Measurements from ENCODE around the gene GPBAR1. TPM values are rescaled to one million over a fixed set of nuclear protein-coding genes. Genes with fewer than 3 reads are reported as not detected.

Gene GPBAR1, protein sequence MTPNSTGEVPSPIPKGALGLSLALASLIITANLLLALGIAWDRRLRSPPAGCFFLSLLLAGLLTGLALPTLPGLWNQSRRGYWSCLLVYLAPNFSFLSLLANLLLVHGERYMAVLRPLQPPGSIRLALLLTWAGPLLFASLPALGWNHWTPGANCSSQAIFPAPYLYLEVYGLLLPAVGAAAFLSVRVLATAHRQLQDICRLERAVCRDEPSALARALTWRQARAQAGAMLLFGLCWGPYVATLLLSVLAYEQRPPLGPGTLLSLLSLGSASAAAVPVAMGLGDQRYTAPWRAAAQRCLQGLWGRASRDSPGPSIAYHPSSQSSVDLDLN
- total RNA-seq, result 1.3 TPM

DNA sequence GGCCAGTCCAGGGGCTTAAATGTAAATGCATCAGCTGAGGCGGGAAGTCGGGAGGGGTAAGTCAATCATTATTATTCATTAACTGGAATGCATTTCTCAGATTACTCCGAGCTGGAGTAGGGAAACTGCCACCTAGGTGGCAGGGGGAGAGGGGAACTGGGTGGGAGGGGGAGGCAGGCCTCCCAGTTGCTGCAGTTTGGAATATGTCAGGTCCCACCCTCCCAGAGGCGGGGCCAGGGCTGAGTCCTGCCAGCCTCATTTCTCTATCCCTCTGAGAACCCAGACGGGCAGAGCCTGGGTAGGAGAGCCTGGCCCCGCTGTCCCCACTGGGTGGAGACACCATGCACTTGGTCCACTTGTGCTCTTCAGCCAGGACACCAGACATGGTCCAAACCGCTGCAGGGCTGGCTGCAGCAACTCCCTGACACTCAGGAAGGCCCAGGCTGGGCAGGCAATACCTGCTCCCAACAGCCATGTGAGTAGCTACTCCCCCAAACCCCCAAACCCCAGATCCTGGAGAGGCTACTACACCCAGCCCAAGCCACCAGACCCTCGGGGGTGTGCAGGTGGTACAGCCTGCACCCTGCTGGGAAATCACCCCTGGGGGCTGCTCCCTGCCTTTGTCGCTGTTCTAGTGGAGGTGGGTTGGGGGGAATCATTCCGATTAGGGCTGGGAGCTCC lies at the start of gene GPBAR1:
Gene GPBAR1, plus strand, starts transcription at position 274 of the 681 bp plus-strand sequence. CDS start 1,710 bp downstream, outside the sequence.
- DNase-seq (ENCODE audit: low spot score), result no peak

DNA sequence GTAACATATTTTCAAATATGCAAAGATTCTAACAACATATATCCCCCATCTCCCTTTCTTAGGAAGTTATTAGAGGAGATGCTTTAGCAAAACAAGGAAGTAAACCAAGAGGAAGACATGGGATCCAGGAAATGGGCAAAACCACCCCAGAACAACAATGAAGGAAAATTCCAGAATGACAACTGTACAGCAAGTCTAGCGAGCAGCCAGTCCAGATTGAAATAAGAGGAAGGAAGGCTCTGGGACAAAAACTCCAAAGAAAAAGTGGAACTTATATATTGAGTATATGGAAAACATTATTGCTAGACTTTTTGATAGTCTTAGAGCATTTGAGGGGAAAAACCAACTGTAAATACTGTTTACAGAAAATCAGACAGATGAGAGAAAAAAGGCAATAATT lies 46.7 kb upstream of the GPBAR1 start:
- ATAC-seq (no peak), DNase-seq (ENCODE audit: low spot score) (no peak)

More for the DNA sequence above, at the start of gene GPBAR1:
- ATAC-seq, result peak; percentile 41

DNA sequence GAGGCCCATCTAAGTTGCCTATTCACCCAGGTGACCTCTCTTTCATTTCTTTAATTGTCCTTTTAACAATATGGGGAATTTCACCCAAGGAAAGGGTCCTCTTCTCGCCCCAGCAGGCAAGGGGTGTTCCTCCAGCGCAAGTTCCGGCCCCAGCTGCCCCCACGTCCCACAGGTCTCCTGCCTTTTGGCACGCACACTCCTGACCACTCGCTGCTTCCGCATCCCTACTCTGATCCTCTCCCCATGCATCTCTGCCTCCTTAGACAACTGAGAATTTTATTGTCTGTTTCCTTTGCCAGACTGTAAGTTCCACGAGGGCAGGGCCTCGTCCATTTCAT lies 44.5 kb upstream of the GPBAR1 start:
- ATAC-seq (no peak), DNase-seq (ENCODE audit: low spot score) (no peak)

DNA sequence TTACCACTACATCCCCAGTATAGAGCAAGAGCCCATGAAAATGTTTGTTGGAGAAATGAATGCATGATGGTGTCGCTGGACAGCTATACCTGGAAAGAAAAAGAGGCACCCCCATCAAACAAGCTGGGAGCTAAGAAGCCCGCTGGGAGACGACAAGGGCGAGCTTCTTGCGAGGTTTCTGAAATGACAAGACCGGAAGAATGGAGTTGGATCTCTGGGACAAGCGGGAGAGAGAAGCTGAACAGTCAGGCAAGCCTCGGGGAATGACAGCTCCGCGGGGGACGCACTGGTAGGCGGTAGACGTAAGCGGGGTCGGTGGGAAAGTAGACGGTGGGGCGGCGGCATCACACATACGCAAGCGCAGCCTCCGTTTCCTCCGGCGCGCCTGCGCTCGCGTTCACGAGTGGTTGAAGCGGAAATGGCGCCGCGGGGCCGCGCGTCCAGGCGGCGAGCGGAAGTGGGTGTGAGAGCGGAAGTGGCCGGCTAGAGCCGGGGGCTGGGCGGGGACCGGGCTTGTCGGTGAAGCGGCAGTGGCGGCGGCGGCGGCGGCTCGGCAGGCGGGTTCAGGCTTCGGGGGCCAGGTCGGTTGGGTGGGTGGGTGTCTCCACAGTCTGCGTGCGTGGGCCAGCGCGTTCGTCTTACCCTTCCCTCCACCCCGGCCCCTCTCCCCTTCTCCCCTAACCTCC lies 44.0 kb upstream of the GPBAR1 start, which contains the start of gene ARPC2:
Gene ARPC2, plus strand, starts transcription at position 516 of the 686 bp plus-strand sequence. CDS start 282 bp downstream, outside the sequence.
- DNase-seq (ENCODE audit: low spot score) (peak; percentile 95), ATAC-seq (peak; percentile 99)

DNA sequence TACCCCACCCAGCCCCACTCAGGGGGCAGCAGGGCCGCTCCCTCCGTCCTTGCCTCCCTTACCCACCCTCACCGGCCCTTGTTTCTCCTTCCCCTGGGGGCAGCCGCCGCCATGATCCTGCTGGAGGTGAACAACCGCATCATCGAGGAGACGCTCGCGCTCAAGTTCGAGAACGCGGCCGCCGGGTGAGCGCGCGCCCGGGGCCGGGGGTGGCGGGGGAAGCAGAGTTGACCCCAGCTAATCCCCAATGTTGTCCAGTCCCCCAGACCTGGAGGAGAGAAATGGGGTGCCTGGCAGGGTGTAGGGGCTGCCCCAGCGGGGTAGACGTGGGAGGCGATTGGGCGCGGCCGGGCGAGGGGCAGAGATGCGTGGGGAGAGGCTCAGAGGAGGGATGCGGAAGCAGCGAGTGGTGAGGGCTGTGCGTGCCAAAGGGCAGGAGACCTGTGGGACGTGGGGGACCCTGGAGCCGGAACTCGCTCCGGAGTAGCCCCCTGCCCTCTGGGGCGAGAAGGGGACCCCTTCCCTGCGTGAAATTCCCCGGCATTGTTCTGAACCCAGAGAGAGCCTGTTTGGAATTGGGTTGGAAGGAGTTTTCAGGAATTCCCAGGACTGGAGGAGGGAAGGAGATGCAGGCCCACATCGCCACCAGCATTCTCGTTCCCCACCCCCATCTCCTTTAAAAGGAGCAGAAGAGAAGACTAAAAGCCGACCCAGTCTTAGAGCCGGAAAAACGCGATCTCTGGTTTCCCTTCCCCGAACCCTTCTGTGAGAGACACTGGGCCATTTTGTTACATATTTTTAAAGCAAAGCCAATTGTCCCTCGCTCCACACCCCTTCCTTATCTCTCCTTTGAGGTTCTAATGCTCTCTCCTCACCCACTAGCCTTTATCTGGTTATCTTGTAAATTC lies 43.2 kb upstream of the GPBAR1 start:
- ATAC-seq, result peak; percentile 50
- DNase-seq (ENCODE audit: low spot score), result peak; percentile 58

DNA sequence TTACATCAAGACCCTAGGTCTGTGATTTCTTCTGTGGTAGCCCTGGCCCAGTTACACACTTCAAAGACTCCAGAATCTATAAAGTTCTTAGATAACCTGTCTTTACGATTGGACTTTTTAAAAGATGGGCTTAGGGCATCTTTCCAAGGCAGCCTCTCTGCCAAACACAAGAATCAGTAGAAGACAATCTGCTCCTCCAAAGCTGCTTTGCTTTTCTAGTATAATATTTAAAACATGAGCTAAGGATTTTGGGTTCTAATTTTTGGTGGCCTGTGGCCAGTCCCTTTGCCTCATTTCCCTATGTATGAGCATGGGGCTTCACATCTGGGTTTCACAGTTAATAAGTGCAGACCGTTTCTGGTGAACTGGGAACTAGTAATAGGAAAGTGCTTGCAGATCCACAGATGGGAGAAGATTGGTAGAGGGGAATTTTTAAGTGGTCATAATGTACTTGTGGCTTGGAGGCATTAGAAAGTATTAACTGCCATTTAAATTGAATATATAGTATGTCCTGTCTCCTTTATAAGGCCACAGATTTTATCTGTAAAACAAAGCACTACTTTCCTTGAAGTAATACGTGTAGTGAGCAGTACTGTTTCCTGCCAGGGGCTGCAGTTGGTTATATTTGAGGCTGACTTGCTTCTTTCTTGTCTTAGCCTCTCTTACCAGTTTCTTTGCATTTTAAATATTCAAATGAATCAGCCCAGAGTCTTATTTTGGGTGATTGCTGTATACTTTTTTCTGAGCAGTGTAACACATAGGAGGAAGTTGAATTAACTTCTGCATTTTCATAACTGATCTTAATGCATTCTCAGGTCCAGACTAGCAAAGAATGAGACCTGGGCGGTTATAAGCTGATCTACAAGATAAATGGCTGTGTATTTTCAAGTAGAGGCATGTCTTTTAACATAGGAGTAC lies 42.3 kb upstream of the GPBAR1 start:
- no peak for DNase-seq (ENCODE audit: low spot score)
- ATAC-seq, result no peak

DNA sequence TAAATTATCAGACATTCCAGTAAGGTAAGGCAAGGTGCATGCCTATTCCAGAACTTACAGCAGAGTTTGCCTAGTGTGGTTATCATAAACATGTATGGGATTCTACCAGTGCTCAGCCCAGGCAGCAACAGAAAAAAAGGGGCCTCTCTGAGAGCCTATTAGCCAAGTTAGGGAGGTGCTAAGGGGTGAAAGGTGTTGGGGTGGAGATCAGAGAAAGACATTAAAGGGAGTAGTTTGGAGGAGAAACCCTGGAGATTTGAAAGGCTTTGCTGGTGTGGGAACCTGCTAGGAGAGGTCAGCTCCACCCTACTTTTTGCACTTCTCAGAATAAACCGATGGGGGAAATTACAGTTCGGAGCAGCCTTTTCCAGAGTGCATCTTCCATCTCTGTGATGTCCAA lies 40.9 kb upstream of the GPBAR1 start:
- ATAC-seq, result no peak
- no peak for DNase-seq (ENCODE audit: low spot score)

DNA sequence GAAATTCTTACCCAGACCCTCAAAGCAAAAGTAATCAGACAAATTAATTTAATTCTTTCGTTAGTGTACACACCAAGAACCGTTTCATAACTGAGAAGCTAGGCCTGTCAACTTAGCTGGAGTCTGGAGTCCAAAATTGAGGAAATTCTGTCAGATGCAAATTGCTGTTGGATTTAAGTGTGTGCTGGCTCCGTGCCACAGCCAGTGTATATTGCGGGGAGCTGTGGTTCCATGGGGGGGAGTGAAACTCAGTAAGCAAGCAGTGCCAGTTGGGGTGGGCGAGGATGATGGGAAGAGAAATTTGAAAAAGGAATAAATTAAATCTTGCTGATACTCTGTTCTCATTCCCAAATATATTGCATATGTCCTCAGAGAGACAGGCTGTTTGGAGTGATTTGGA lies 39.8 kb upstream of the GPBAR1 start:
- ATAC-seq (no peak), DNase-seq (ENCODE audit: low spot score) (no peak)

DNA sequence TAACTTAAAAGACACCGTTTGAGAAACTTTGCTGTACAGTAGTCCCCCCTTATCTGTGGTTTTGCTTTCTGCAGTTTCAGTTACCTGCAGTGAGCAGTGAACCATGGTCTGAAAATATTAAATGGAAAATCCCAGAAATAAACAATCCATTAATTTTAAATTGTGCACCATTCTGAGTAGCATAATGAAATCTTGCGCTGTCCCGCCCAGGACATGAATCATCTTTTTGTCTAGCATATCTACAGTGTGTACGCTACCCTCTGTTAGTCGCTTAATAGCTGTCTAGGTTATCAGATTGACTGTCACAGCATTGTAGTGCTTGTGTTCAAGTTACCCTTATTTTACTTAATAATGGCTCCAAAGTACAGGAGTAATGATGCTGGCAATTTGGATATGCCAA lies 37.8 kb upstream of the GPBAR1 start:
- ATAC-seq (no peak), DNase-seq (ENCODE audit: low spot score) (no peak)

DNA sequence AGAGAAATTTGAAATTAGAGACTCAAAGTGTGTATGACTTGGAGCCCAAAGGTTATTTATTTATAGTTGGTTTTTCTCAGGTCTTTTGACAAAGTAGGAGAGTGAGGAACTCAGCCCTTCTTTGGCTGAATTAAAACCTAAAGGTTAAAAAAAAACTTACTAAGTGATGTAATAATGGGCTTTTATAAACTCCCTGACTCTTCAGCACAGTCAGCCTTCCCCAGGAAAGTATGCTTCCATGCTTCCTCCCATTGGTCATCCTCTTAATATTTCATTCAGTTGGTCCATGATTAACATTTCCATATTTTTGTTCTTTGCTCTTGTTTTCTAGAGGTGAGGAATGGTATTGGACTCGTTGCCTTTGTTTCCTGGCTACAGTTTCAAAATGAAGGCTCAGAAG lies 36.6 kb upstream of the GPBAR1 start:
- ATAC-seq, result no peak
- DNase-seq (ENCODE audit: low spot score), result no peak

DNA sequence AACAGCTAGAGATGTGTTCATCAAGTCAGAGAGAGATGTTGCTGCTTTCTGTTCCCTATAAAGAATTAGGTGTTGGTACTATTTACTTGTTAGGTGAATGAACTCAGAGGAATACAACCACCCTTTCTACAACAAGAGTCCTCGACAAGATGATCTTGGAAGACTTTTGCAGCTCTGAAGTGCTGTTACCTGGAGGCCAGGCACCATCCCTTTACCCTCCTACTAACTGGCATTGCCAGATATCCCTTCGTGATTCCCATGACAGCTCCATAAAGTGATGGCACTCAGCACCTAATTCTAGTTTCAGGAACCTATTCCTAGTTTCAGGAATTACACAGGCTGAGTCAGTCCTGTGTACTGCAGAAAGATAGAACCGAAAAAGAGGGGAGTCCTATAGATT lies 33.9 kb upstream of the GPBAR1 start:
- ATAC-seq (no peak), DNase-seq (ENCODE audit: low spot score) (no peak)

DNA sequence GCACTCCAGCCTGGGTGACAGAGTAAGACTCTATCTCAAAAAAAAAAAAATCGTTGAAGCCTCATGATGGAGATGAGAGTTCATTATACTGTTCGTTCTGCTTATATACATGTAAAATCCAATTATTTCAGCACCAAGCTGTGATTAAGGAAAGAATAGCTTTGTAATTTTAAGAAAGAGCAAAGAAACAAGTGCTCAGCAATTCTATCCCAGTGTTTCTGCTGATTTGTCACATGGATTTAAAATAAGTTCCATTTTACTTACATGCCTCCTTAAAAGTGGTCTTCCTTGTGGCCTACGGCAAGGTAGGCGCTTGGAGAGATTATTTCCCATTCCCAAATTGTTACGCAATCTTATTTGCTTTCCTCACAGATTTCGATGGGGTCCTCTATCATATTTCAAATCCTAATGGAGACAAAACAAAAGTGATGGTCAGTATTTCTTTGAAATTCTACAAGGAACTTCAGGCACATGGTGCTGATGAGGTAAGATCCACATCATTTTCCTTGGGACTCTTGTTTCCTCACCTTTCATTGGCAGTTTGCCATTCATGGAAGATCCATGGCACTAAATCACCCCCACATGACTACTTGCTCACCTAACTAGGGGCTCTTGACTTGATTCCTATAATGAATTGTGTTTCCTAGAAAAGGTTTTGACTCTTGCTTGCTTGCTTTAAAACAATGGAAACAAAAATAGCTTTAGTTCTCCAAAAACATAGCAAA lies 32.3 kb upstream of the GPBAR1 start:
- ATAC-seq (no peak), DNase-seq (ENCODE audit: low spot score) (no peak)

DNA sequence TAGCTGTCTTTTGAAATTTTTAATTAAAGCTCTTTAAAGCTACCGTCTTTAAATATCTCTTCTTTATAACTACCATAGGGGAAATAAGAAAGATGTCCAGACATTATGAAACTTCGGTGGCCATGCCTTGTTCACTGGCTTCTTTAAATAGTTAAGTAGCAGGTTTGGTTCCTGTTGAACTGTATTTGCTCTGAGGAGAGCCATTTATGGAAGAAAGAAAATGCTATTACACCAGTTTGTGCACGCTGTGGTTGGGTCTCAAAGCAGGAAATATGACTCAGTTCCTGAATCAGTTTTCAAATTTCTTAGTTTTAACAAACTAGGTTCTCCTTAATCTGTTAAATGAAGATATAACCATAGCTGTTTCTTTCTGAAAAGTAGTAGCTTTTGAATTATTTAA lies 31.6 kb upstream of the GPBAR1 start:
- ATAC-seq (peak; percentile 55), DNase-seq (ENCODE audit: low spot score) (no peak)

DNA sequence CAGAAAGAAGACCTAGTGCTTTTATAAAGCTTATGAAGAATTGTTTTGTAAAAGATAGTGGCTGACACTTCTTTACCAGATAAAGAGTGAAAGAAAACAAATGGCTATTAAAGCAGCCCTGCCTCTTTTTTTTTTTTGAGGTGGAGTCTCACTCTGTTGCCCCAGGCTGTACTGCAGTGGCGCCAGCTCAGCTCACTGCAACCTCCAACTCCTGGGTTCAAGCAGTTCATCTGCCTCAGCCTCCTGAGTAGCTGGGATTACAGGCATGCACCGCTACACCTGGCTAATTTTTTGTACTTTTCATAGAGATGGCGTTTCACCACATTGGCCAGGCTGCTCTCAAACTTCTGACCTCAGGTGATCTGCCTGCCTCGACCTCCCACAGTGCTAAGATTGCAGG lies 31.0 kb upstream of the GPBAR1 start:
- DNase-seq (ENCODE audit: low spot score), result no peak
- ATAC-seq, result no peak

DNA sequence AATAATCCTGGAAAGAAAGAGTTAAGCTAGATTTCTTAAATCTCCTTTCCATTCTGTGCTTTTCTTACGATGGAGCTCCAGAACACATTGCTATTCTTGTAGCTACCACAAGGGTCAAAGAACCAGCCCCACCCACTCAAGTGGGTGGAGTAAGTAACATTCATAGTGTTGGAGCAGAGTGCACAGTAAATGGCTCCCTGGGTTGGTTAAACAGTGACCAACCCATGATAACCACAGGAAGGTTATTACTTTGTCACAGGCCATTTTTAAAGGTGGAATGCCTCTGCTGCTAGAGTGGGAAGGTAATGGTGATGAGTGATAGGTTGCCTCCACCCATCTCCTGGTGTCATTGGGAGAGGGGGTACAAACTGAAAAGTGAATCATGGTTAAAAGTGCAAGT lies 29.9 kb upstream of the GPBAR1 start:
- ATAC-seq, result peak; percentile 39
- DNase-seq (ENCODE audit: low spot score), result no peak

DNA sequence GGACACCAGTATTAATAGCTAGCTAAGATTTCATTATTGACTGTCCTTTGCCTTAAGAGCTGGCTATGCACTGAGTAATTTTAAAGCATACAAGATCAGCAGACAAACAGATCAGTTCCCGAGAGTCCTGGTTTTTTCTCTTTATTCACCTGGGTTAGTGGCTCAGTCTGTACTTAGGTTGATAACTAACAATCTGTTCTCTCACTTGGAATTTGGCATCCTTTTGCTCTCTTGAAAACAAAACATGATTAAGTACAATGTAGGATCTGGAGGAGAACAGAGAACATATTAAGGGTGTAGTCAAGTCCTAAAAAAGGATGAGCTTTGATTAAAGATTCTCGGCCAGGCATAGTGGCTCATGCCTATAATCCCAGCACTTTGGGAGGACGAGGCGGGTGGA lies 27.3 kb upstream of the GPBAR1 start:
- ATAC-seq, result no peak
- no peak for DNase-seq (ENCODE audit: low spot score)

DNA sequence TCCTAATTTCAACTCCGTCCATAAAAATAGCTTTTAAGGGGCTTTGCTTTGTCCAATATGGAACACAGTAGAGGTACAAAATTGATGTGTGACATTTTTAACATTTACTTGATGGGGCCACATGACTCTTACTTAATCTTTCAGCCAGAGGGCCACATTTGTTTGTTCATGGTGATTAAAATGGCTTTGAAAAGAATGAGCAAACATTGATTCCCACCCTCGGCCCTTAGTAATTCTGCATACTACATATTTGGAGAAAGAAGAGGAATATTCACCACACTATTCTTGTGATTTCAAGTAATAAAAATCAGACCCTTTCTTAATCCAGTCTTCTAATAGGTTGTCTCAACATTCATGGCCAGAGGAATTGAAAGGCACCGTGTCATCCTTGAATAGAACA lies 26.3 kb upstream of the GPBAR1 start:
- DNase-seq (ENCODE audit: low spot score) (no peak), ATAC-seq (no peak)

DNA sequence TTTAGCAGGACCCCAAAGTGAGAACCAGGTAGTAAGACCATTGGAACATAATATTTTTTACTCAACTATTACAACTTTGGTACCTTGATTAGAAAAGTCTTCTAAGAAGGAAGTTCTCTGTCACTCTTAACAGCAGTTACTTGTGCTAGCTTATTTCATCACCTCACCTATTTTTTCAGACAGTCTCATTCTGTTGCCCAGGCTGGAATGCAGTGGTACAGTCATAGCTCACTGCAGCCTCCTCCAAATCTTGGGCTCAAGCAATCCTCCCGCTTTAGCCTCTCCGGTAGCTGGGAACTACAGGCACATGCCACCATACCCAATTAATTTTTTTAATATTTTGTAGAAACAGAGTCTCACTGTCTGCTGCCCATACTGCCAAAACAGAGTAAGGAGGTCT lies 25.8 kb upstream of the GPBAR1 start:
- ATAC-seq (no peak), DNase-seq (ENCODE audit: low spot score) (no peak)

DNA sequence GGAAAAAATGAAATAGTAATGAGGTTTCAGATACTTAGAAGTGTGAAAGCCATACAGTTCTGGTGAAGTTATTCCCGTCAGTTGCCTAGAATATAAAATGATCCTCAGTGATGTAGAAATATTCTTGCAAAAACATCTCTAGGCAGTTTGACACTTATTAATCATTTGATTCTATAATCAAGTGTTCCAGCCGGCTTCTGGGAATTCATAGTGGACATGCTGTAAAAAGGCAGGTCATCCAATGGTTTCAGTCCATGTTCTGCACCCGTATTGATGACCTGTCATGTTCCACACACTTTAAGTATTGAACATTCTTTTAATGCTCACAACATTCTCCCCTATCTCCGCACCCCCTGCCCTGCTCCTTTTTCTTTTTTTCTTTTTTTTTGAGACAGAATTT lies 24.0 kb upstream of the GPBAR1 start:
- ATAC-seq (no peak), DNase-seq (ENCODE audit: low spot score) (no peak)
